ENCODE data around the gene DAB2IP. TPM values are rescaled to one million over a fixed set of nuclear protein-coding genes. Genes with fewer than 3 reads are reported as not detected.

Gene DAB2IP
- total and polyA plus RNA-seq, 2 experiments from 2014 or later: 8.9 to 42.8 TPM

DNA sequence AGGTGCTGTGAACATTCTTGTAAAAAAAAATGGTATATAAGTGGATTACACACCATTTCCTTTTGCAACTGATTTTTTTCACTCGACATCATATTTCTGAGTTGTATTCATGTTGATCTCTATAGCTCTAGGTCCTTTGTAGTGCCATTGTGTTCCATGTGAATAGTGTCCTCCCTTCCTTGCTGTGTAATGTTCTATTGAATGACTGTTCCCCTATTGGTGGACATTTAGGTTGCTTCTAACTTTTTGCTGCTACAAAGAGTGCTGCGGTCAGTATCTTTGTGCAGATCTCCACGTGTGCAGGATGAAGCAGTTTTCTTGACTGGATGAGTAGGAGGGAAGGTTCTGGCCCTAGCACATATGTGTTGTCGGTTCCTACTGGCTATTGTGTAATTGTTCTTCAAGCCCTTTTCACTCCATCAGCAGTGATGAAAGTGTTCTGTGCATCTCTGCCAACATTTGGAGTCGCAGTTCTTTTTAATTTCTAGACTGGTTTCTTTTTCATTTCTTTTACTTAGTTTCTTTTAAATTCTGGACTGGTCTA, 20.2 kb downstream of the DAB2IP start (continued):
- TF ChIP-seq, protein P1, sequence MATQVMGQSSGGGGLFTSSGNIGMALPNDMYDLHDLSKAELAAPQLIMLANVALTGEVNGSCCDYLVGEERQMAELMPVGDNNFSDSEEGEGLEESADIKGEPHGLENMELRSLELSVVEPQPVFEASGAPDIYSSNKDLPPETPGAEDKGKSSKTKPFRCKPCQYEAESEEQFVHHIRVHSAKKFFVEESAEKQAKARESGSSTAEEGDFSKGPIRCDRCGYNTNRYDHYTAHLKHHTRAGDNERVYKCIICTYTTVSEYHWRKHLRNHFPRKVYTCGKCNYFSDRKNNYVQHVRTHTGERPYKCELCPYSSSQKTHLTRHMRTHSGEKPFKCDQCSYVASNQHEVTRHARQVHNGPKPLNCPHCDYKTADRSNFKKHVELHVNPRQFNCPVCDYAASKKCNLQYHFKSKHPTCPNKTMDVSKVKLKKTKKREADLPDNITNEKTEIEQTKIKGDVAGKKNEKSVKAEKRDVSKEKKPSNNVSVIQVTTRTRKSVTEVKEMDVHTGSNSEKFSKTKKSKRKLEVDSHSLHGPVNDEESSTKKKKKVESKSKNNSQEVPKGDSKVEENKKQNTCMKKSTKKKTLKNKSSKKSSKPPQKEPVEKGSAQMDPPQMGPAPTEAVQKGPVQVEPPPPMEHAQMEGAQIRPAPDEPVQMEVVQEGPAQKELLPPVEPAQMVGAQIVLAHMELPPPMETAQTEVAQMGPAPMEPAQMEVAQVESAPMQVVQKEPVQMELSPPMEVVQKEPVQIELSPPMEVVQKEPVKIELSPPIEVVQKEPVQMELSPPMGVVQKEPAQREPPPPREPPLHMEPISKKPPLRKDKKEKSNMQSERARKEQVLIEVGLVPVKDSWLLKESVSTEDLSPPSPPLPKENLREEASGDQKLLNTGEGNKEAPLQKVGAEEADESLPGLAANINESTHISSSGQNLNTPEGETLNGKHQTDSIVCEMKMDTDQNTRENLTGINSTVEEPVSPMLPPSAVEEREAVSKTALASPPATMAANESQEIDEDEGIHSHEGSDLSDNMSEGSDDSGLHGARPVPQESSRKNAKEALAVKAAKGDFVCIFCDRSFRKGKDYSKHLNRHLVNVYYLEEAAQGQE (IDR thresholded peaks at IDR 0.05; ENCODE audit: unreplicated experiment): no peak

DNA sequence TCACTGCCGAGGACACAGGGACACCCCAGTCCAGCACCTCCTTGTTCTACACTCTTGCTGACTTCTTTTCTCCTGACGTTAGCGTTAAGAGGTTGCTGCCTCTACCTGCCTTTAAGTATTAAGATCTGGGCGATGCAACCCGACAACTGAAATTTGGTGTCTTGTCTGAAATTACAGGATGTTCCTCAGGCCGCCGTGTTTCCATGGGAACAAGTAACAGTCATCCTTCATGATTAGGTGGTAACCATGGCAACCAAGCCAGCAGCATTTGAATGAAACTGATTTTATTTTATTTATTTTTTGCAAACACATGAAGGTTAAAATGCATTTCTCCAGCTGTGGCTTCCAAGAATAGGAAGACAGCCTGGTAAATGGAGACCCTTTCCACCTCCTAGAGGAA, 20.8 kb downstream of the DAB2IP start:
- Histone ChIP-seq H3K4me2 (no peak overlapping the region), H4K20me1 (replicated peaks; ENCODE audit: insufficient read depth) (no peaks in the 10 kb centered on the region; the same call in 1 of the 2 replicates), H3K36me3 (ENCODE audit: insufficient read depth) (no peaks in the 10 kb centered on the region), H2AFZ (no peak overlapping the region), H3K27me3 (ENCODE audit: insufficient read depth) (no peaks in the 10 kb centered on the region), H3K4me3 (no peak overlapping the region), H3K79me2 (replicated peaks; ENCODE audit: insufficient read depth) (peaks cover 6% of the 10 kb centered on the region; the same call in 1 of the 2 replicates), H3K4me1 (ENCODE audit: insufficient read depth) (no peaks in the 10 kb centered on the region), H3F3A (replicated peaks; ENCODE audit: low read depth) (0 out of 2 replicates have a peak, but pooled peaks cover 3% of the 10 kb centered on the region), H3K9me2 (ENCODE audit: insufficient read depth) (no peaks in the 10 kb centered on the region), H3K27ac (ENCODE audit: low read depth) (no peak overlapping the region)
- ATAC-seq: no peak
- no peak for TF ChIP-seq EZH2phosphoT487 (IDR thresholded peaks at IDR 0.05; ENCODE audit: unreplicated experiment)
- peaks cover 6% of the 10 kb centered on the region for H3K27me3 Mint-ChIP-seq (ENCODE audit: insufficient read depth, low read depth, poor library complexity)
- H3K27ac Mint-ChIP-seq: no peak overlapping the region
- peaks cover 28% of the 10 kb centered on the region for H3K4me1 Mint-ChIP-seq
- DNase-seq (ENCODE audit: low spot score): peak; percentile 54
- H3K9me3 Mint-ChIP-seq: no peaks in the 10 kb centered on the region; the same call in 2 of the 3 replicates
- peaks cover 8% of the 10 kb centered on the region; the same call in 2 of the 3 replicates for H3K36me3 Mint-ChIP-seq (ENCODE audit: low read depth)
- H3K4me3 Mint-ChIP-seq: no peak overlapping the region

DNA sequence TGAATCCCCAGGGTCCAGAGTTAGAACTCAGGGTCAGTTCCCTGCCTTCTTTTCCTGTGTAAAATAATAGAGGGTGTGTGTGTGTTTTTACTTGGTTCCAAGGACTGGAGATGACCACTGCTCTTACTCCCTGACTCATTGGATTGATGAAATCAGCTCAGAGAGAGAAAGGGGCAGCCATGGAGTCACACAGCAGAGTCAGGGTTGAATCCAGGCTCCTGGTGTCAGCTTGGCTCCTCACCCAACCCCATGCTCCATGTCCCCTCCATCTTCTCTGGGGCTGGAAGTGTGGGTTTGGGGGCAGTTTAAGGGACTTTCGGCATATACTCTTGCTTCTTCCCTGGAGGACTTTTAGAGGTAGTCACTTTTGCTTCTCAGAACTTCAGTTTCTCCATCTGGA, 21.6 kb downstream of the DAB2IP start:
- Mint-ChIP-seq H3K4me1 (peaks cover 28% of the 10 kb centered on the region), H3K9me3 (no peaks in the 10 kb centered on the region; the same call in 2 of the 3 replicates), H3K4me3 (no peak overlapping the region), H3K36me3 (ENCODE audit: low read depth) (peaks cover 4% of the 10 kb centered on the region; the same call in 2 of the 3 replicates), H3K27me3 (ENCODE audit: insufficient read depth, low read depth, poor library complexity) (peaks cover 6% of the 10 kb centered on the region), H3K27ac (no peak overlapping the region)
- Histone ChIP-seq H3F3A (replicated peaks; ENCODE audit: low read depth) (0 out of 2 replicates have a peak, but pooled peaks cover 3% of the 10 kb centered on the region), H3K9me2 (ENCODE audit: insufficient read depth) (no peaks in the 10 kb centered on the region), H3K36me3 (ENCODE audit: insufficient read depth) (no peaks in the 10 kb centered on the region), H3K79me2 (replicated peaks; ENCODE audit: insufficient read depth) (peaks cover 9% of the 10 kb centered on the region), H3K4me1 (ENCODE audit: insufficient read depth) (no peaks in the 10 kb centered on the region), H3K27ac (ENCODE audit: low read depth) (no peak overlapping the region), H3K4me3 (no peak overlapping the region), H3K27me3 (ENCODE audit: insufficient read depth) (no peaks in the 10 kb centered on the region), H2AFZ (no peak overlapping the region), H3K4me2 (no peak overlapping the region), H4K20me1 (replicated peaks; ENCODE audit: insufficient read depth) (peaks cover 2% of the 10 kb centered on the region)
- DNase-seq (ENCODE audit: low spot score) (no peak), ATAC-seq (no peak)
- TF ChIP-seq, protein P2, sequence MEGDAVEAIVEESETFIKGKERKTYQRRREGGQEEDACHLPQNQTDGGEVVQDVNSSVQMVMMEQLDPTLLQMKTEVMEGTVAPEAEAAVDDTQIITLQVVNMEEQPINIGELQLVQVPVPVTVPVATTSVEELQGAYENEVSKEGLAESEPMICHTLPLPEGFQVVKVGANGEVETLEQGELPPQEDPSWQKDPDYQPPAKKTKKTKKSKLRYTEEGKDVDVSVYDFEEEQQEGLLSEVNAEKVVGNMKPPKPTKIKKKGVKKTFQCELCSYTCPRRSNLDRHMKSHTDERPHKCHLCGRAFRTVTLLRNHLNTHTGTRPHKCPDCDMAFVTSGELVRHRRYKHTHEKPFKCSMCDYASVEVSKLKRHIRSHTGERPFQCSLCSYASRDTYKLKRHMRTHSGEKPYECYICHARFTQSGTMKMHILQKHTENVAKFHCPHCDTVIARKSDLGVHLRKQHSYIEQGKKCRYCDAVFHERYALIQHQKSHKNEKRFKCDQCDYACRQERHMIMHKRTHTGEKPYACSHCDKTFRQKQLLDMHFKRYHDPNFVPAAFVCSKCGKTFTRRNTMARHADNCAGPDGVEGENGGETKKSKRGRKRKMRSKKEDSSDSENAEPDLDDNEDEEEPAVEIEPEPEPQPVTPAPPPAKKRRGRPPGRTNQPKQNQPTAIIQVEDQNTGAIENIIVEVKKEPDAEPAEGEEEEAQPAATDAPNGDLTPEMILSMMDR (conservative IDR thresholded peaks at IDR 0.05; ENCODE audit: low read depth in 2 of 2): no peak
- TF ChIP-seq, protein P3, sequence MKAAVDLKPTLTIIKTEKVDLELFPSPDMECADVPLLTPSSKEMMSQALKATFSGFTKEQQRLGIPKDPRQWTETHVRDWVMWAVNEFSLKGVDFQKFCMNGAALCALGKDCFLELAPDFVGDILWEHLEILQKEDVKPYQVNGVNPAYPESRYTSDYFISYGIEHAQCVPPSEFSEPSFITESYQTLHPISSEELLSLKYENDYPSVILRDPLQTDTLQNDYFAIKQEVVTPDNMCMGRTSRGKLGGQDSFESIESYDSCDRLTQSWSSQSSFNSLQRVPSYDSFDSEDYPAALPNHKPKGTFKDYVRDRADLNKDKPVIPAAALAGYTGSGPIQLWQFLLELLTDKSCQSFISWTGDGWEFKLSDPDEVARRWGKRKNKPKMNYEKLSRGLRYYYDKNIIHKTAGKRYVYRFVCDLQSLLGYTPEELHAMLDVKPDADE (IDR thresholded peaks at IDR 0.05): no peak
- TF ChIP-seq EZH2phosphoT487 (IDR thresholded peaks at IDR 0.05; ENCODE audit: unreplicated experiment) (no peak), JUNB (IDR thresholded peaks at IDR 0.05; ENCODE audit: unreplicated experiment) (no peak), CREB1 (CRISPR knock-in tag; IDR thresholded peaks at IDR 0.05; ENCODE audit: low read depth) (no peak), ZNF114 (CRISPR knock-in tag; IDR thresholded peaks at IDR 0.05) (no peak), ZNF331 (CRISPR knock-in tag; IDR thresholded peaks at IDR 0.05; ENCODE audit: low read depth) (no peak), STAT1 (IDR thresholded peaks at IDR 0.05; ENCODE audit: unreplicated experiment) (no peak), POLR2AphosphoS5 (IDR thresholded peaks at IDR 0.05; ENCODE audit: low read depth) (no peak), NANOG (IDR thresholded peaks at IDR 0.05; ENCODE audit: borderline replicate concordance) (no peak)
- TF ChIP-seq, protein P1 (IDR thresholded peaks at IDR 0.05; ENCODE audit: unreplicated experiment): no peak

Measured in GM23338 (cell line).